Panc1 (cell line): ENCODE data around the gene GALNTL6.

ENCODE experiments used
- POLR2AphosphoS5 ChIP-seq: IDR thresholded peaks from 2 replicates; pipeline ENCODE4 v1.6.1; 2012; ENCODE audit warnings: mild to moderate bottlenecking, low read depth, low read length, moderate library complexity
- TCF7L2 ChIP-seq: IDR thresholded peaks from 2 replicates; pipeline ENCODE4 v1.6.1; 2011; ENCODE audit warnings: mild to moderate bottlenecking, low read depth, low read length, inconsistent platforms
- TF ChIP-seq, protein P1 (sequence below): fragments of 450-650 bp; IDR thresholded peaks from 2 replicates; pipeline ENCODE4 v1.5.1; 2017; ENCODE audit warnings: mild to moderate bottlenecking

GRCh38 chr4:172895699-172896098, 1082.5 kb downstream of the GALNTL6 start:
- TF ChIP-seq, protein P1, sequence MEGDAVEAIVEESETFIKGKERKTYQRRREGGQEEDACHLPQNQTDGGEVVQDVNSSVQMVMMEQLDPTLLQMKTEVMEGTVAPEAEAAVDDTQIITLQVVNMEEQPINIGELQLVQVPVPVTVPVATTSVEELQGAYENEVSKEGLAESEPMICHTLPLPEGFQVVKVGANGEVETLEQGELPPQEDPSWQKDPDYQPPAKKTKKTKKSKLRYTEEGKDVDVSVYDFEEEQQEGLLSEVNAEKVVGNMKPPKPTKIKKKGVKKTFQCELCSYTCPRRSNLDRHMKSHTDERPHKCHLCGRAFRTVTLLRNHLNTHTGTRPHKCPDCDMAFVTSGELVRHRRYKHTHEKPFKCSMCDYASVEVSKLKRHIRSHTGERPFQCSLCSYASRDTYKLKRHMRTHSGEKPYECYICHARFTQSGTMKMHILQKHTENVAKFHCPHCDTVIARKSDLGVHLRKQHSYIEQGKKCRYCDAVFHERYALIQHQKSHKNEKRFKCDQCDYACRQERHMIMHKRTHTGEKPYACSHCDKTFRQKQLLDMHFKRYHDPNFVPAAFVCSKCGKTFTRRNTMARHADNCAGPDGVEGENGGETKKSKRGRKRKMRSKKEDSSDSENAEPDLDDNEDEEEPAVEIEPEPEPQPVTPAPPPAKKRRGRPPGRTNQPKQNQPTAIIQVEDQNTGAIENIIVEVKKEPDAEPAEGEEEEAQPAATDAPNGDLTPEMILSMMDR: no peak
- TF ChIP-seq TCF7L2 (no peak), POLR2AphosphoS5 (no peak)
